Measurements from ENCODE around the gene PID1. TPM values are rescaled to one million over a fixed set of nuclear protein-coding genes. Genes with fewer than 3 reads are reported as not detected.
A peak's percentile ranks its signal among the peaks of the same experiment; 100 is the strongest.

The PID1 gene
- total and polyA plus RNA-seq, 5 donors from 2014 or later, result 0.09 TPM; not detected in 4

- Mint-ChIP-seq H3K9me3 (peaks cover 0 to 5% (median 4%) of the 10 kb centered on the region in 7 donors), H3K36me3 (no peaks in the 10 kb centered on the region), H3K27ac (no peak overlapping the region), H3K27me3 (peaks cover 6% of the 10 kb centered on the region), H3K4me1 (no peaks in the 10 kb centered on the region), H3K4me3 (peak overlapping the region in 1 of 4 donors; percentile 2)
- no peaks in the 10 kb centered on the region for H3K9me3 ChIP-seq (ENCODE audit: control insufficient read depth in 2 of 2, low read length in 2 of 2)
- DNase-seq (no peak), ATAC-seq (ENCODE audit: low read depth in 2 of 2) (no peak)
- no peaks in the 10 kb centered on the region for H3K4me1 ChIP-seq (ENCODE audit: control insufficient read depth, insufficient read depth, low read length, poor library complexity, severe bottlenecking)
- no peak overlapping the region for H3K27ac ChIP-seq (ENCODE audit: insufficient read depth, low read length, poor library complexity, severe bottlenecking)
- H3K4me3 ChIP-seq (ENCODE audit: low read depth, low read length), result no peak overlapping the region
- H3K36me3 ChIP-seq (ENCODE audit: control insufficient read depth, insufficient read depth, low read length), result no peaks in the 10 kb centered on the region
- H3K27me3 ChIP-seq (ENCODE audit: control insufficient read depth, insufficient read depth, low read length), result no peaks in the 10 kb centered on the region
Observed at GRCh38 chr2:229130522-229130921, 140.6 kb downstream of the PID1 start.

DNA sequence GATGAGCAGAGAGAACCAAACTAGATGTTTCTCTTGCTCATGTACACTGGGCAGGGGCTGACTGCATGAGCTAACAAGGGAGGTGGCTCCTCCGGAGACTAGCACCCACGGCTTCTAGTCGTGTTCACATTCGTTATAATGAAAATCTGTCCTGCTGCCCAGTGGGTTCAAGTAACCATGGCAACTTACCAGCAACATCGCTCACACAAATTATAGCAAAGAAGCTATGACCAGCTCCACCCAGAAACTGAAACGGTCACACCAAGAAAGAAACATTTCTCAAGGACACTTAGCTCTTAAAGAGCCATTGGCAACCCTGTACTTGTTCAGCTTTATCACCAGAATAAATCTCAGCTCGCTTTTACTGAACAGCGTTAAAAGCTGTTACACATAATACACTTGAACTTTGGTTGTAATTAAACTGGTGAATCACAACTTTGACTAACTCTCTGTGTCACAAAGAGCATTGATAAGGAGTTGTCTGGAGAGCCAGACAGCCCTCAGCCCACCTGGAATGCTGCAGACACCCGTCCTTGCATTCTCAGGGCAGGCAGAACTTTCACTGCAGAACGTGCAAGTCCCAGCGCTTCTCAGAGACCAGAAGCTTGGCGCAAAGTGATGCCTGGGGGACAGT lies 141.2 kb downstream of the PID1 start:
- Mint-ChIP-seq H3K9me3 (peaks cover 0 to 5% (median 1%) of the 10 kb centered on the region in 7 donors), H3K4me1 (no peaks in the 10 kb centered on the region), H3K27me3 (peaks cover 4% of the 10 kb centered on the region), H3K27ac (no peak overlapping the region), H3K4me3 (no peak overlapping the region), H3K36me3 (no peaks in the 10 kb centered on the region)
- H3K27me3 ChIP-seq (ENCODE audit: control insufficient read depth, insufficient read depth, low read length), result no peaks in the 10 kb centered on the region
- no peaks in the 10 kb centered on the region for H3K4me1 ChIP-seq (ENCODE audit: control insufficient read depth, insufficient read depth, low read length, poor library complexity, severe bottlenecking)
- ATAC-seq (ENCODE audit: low read depth in 2 of 2) (no peak), DNase-seq (no peak)
- H3K27ac ChIP-seq (ENCODE audit: insufficient read depth, low read length, poor library complexity, severe bottlenecking), result no peak overlapping the region
- H3K36me3 ChIP-seq (ENCODE audit: control insufficient read depth, insufficient read depth, low read length), result no peaks in the 10 kb centered on the region
- no peaks in the 10 kb centered on the region for H3K9me3 ChIP-seq (ENCODE audit: control insufficient read depth in 2 of 2, low read length in 2 of 2)
- no peak overlapping the region for H3K4me3 ChIP-seq (ENCODE audit: low read depth, low read length)

- Mint-ChIP-seq H3K27ac (no peak overlapping the region), H3K4me1 (no peaks in the 10 kb centered on the region), H3K36me3 (no peaks in the 10 kb centered on the region), H3K9me3 (peaks cover 0 to 4% (median 0%) of the 10 kb centered on the region in 7 donors), H3K4me3 (no peak overlapping the region), H3K27me3 (no peaks in the 10 kb centered on the region)
- H3K36me3 ChIP-seq (ENCODE audit: control insufficient read depth, insufficient read depth, low read length), result no peaks in the 10 kb centered on the region
- no peaks in the 10 kb centered on the region for H3K9me3 ChIP-seq (ENCODE audit: control insufficient read depth in 2 of 2, low read length in 2 of 2)
- ATAC-seq (ENCODE audit: low read depth in 2 of 2) (no peak), DNase-seq (no peak)
- H3K27me3 ChIP-seq (ENCODE audit: control insufficient read depth, insufficient read depth, low read length), result no peaks in the 10 kb centered on the region
- H3K4me3 ChIP-seq (ENCODE audit: low read depth, low read length), result no peak overlapping the region
- no peak overlapping the region for H3K27ac ChIP-seq (ENCODE audit: insufficient read depth, low read length, poor library complexity, severe bottlenecking)
- no peaks in the 10 kb centered on the region for H3K4me1 ChIP-seq (ENCODE audit: control insufficient read depth, insufficient read depth, low read length, poor library complexity, severe bottlenecking)
Observed at GRCh38 chr2:229127471-229127870, 143.6 kb downstream of the PID1 start.

GRCh38 chr2:229126066-229126465 lies 145.0 kb downstream of the PID1 start:
- no peaks in the 10 kb centered on the region for H3K4me1 Mint-ChIP-seq
- no peaks in the 10 kb centered on the region for H3K36me3 Mint-ChIP-seq
- no peak overlapping the region for H3K4me3 Mint-ChIP-seq
- Histone ChIP-seq H3K27ac (ENCODE audit: insufficient read depth, low read length, poor library complexity, severe bottlenecking) (no peak overlapping the region), H3K4me1 (ENCODE audit: control insufficient read depth, insufficient read depth, low read length, poor library complexity, severe bottlenecking) (no peaks in the 10 kb centered on the region), H3K27me3 (ENCODE audit: control insufficient read depth, insufficient read depth, low read length) (no peaks in the 10 kb centered on the region), H3K36me3 (ENCODE audit: control insufficient read depth, insufficient read depth, low read length) (no peaks in the 10 kb centered on the region), H3K4me3 (ENCODE audit: low read depth, low read length) (no peak overlapping the region), H3K9me3 (ENCODE audit: control insufficient read depth in 2 of 2, low read length in 2 of 2) (no peaks in the 10 kb centered on the region)
- H3K27me3 Mint-ChIP-seq, result no peaks in the 10 kb centered on the region
- H3K9me3 Mint-ChIP-seq, result peaks cover 0 to 7% (median 3%) of the 10 kb centered on the region in 7 donors
- H3K27ac Mint-ChIP-seq, result no peak overlapping the region
- ATAC-seq (ENCODE audit: low read depth in 2 of 2), result no peak
- DNase-seq, result no peak

DNA sequence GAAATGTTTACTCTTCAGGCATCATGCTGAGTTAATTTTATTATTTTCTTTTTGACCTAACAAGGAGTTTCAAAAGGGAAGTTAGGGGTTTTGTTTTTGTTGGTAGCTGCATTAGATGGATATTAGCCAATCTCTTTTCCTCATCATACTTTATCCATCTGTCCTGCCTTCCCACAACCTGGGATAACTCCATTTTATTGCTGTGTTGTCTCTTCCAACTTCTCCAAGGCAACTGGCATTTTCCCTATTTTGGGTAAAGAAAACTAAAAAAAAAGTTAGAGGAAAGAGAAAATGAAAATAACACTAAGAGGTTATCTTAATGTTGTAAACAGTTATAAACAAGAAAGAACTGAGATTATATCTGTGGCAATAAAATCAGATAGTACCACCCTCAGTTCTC lies 147.0 kb downstream of the PID1 start:
- H3K9me3 ChIP-seq (ENCODE audit: control insufficient read depth in 2 of 2, low read length in 2 of 2), result no peaks in the 10 kb centered on the region
- H3K27me3 ChIP-seq (ENCODE audit: control insufficient read depth, insufficient read depth, low read length), result no peaks in the 10 kb centered on the region
- H3K36me3 Mint-ChIP-seq, result no peaks in the 10 kb centered on the region

DNA sequence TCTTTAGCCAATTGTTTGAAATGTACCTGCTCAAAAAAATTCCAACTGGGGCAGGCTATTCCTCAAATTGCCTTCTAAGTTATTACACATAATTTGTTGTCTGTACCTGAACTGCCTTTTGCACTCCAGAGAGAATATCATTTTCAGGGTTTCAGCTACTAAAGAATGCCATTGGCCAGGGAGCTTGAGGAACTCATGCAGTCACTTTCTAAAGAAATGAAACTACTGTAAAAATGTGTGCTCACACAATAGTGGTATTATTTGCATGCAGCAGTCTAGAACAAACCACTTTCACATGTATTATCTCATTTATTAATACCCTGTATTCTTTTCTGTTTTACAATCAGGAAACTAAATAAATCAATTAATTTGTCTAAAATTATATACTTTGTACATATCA lies 152.2 kb downstream of the PID1 start:
- H3K36me3 ChIP-seq (ENCODE audit: control insufficient read depth, insufficient read depth, low read length), result no peaks in the 10 kb centered on the region
- no peaks in the 10 kb centered on the region for H3K4me1 ChIP-seq (ENCODE audit: control insufficient read depth, insufficient read depth, low read length, poor library complexity, severe bottlenecking)
- no peak for DNase-seq
- no peaks in the 10 kb centered on the region for H3K9me3 ChIP-seq (ENCODE audit: control insufficient read depth in 2 of 2, low read length in 2 of 2)
- H3K27ac ChIP-seq (ENCODE audit: insufficient read depth, low read length, poor library complexity, severe bottlenecking), result no peak overlapping the region
- no peak overlapping the region for H3K4me3 ChIP-seq (ENCODE audit: low read depth, low read length)
- Mint-ChIP-seq H3K36me3 (no peaks in the 10 kb centered on the region), H3K27ac (no peak overlapping the region), H3K4me3 (no peak overlapping the region), H3K9me3 (peaks cover 0 to 6% (median 3%) of the 10 kb centered on the region in 7 donors), H3K27me3 (no peaks in the 10 kb centered on the region), H3K4me1 (no peaks in the 10 kb centered on the region)
- H3K27me3 ChIP-seq (ENCODE audit: control insufficient read depth, insufficient read depth, low read length), result no peaks in the 10 kb centered on the region
- ATAC-seq (ENCODE audit: low read depth in 2 of 2), result no peak

More for the DNA sequence above, 147.0 kb downstream of the PID1 start:
- Histone ChIP-seq H3K4me1 (ENCODE audit: control insufficient read depth, insufficient read depth, low read length, poor library complexity, severe bottlenecking) (no peaks in the 10 kb centered on the region), H3K36me3 (ENCODE audit: control insufficient read depth, insufficient read depth, low read length) (no peaks in the 10 kb centered on the region), H3K4me3 (ENCODE audit: low read depth, low read length) (no peak overlapping the region), H3K27ac (ENCODE audit: insufficient read depth, low read length, poor library complexity, severe bottlenecking) (no peak overlapping the region)
- DNase-seq (no peak), ATAC-seq (ENCODE audit: low read depth in 2 of 2) (no peak)
- no peaks in the 10 kb centered on the region for H3K4me1 Mint-ChIP-seq
- no peak overlapping the region for H3K27ac Mint-ChIP-seq
- no peaks in the 10 kb centered on the region for H3K27me3 Mint-ChIP-seq
- H3K4me3 Mint-ChIP-seq, result no peak overlapping the region
- peaks cover 0 to 9% (median 3%) of the 10 kb centered on the region in 7 donors for H3K9me3 Mint-ChIP-seq

GRCh38 chr2:229118336-229118735 lies 152.8 kb downstream of the PID1 start:
- Histone ChIP-seq H3K27ac (ENCODE audit: insufficient read depth, low read length, poor library complexity, severe bottlenecking) (no peak overlapping the region), H3K4me1 (ENCODE audit: control insufficient read depth, insufficient read depth, low read length, poor library complexity, severe bottlenecking) (no peaks in the 10 kb centered on the region), H3K9me3 (ENCODE audit: control insufficient read depth in 2 of 2, low read length in 2 of 2) (no peaks in the 10 kb centered on the region), H3K27me3 (ENCODE audit: control insufficient read depth, insufficient read depth, low read length) (no peaks in the 10 kb centered on the region), H3K36me3 (ENCODE audit: control insufficient read depth, insufficient read depth, low read length) (no peaks in the 10 kb centered on the region), H3K4me3 (ENCODE audit: low read depth, low read length) (no peak overlapping the region)
- no peaks in the 10 kb centered on the region for H3K4me1 Mint-ChIP-seq
- no peak overlapping the region for H3K4me3 Mint-ChIP-seq
- no peaks in the 10 kb centered on the region for H3K27me3 Mint-ChIP-seq
- no peak for ATAC-seq (ENCODE audit: low read depth in 2 of 2)
- H3K9me3 Mint-ChIP-seq, result peaks cover 0 to 6% (median 3%) of the 10 kb centered on the region in 7 donors
- no peak overlapping the region for H3K27ac Mint-ChIP-seq
- no peaks in the 10 kb centered on the region for H3K36me3 Mint-ChIP-seq
- DNase-seq, result no peak

- Histone ChIP-seq H3K36me3 (ENCODE audit: control insufficient read depth, insufficient read depth, low read length) (no peaks in the 10 kb centered on the region), H3K9me3 (ENCODE audit: control insufficient read depth in 2 of 2, low read length in 2 of 2) (no peaks in the 10 kb centered on the region), H3K4me1 (ENCODE audit: control insufficient read depth, insufficient read depth, low read length, poor library complexity, severe bottlenecking) (no peaks in the 10 kb centered on the region), H3K27ac (ENCODE audit: insufficient read depth, low read length, poor library complexity, severe bottlenecking) (no peak overlapping the region), H3K4me3 (ENCODE audit: low read depth, low read length) (no peak overlapping the region), H3K27me3 (ENCODE audit: control insufficient read depth, insufficient read depth, low read length) (no peaks in the 10 kb centered on the region)
- no peaks in the 10 kb centered on the region for H3K27me3 Mint-ChIP-seq
- ATAC-seq (ENCODE audit: low read depth in 2 of 2) (no peak), DNase-seq (no peak)
- H3K4me1 Mint-ChIP-seq, result no peaks in the 10 kb centered on the region
- H3K4me3 Mint-ChIP-seq, result no peak overlapping the region
- H3K36me3 Mint-ChIP-seq, result no peaks in the 10 kb centered on the region
- no peak overlapping the region for H3K27ac Mint-ChIP-seq
- H3K9me3 Mint-ChIP-seq, result peaks cover 0 to 4% (median 2%) of the 10 kb centered on the region in 7 donors
Observed at GRCh38 chr2:229111744-229112143, 159.3 kb downstream of the PID1 start.
